Stimulated activated CD4-positive, alpha-beta T cell treated with anti-CD3 and anti-CD28 coated beads, TNF-alpha, amount 100 ng/mL, for 1 hour (primary cell): ENCODE data around the gene SASH3.
A peak's percentile ranks its signal among the peaks of the same experiment; 100 is the strongest.

Experiments
- DNase-seq, 3 donors: peaks; one replicate each; pipeline ENCODE4 v3.0.0-alpha.2; 2020; ENCODE audit warnings: low read depth in 3 of 3, low spot score in 1 of 3

The SASH3 gene

DNA sequence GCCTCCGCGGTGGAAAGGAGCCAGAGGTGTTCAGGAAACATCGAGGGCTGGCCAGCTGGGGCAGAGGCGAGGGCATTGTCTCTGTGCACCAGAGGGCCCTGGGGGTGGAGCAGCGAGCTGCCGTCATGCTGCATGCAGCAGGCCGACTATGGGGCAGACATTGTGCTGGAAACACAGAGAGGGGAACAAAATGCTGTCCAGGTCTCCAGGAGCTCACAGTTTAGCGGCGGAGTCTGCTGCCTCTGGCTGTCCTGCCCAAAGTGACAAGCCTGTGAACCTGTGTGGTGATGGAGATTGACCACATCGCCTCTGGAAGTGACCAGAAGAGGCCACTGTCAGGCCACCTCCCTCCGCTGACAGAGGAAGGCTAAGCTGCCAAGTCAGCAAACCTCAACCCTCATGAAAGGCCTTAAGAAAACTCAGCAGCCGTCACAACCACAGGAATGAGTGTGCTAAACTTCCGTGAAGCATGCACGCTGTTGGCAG, 20.1 kb upstream of the SASH3 start:
- DNase-seq, result peak in 1 of 3 donors; percentile 18

DNA sequence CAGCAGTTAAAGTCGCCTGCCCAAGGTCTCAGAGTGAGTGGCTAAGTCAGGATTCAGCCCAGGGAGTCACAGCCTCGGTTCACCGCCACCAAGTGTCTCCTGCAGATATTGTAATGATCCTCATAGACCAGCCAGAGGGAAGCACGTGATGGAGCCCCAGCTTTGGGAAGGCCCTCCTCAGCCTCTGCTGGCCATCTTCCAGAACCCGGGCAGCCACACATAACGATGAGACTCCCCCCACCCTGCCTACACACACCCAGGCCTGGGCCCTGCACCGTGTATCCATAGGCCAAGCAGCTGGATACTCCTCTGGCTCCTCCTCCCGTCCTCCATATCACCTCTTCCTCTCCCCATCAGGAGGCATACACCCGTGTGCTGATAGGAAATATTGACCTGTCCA, 19.6 kb upstream of the SASH3 start:
- DNase-seq, result no peak

DNA sequence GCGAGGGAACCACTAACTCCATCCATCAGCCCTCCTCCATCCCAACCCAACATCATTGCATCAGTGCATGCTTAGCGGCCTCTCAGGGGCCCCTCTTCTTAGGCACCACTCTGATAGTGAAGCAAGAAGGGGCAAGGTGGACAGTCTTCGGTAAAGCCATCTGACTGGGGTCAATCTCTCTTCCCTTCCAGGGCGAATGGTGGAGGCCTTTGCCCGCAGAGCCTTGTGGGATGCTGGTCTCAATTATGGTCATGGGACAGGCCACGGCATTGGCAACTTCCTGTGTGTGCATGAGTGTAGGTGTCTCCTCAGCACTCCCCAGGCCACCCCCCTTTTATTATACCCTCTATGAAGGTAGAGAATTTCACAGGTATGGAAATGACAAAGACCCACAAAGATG, 18.8 kb upstream of the SASH3 start:
- DNase-seq, result no peak

- no peak for DNase-seq
These were observed 18.2 kb upstream of the SASH3 start for GRCh38 chrX:129761596-129761995.

GRCh38 chrX:129762448-129762847, 17.3 kb upstream of the SASH3 start:
- DNase-seq, result no peak

- no peak for DNase-seq
These were observed 16.1 kb upstream of the SASH3 start for GRCh38 chrX:129763666-129764065.

DNA sequence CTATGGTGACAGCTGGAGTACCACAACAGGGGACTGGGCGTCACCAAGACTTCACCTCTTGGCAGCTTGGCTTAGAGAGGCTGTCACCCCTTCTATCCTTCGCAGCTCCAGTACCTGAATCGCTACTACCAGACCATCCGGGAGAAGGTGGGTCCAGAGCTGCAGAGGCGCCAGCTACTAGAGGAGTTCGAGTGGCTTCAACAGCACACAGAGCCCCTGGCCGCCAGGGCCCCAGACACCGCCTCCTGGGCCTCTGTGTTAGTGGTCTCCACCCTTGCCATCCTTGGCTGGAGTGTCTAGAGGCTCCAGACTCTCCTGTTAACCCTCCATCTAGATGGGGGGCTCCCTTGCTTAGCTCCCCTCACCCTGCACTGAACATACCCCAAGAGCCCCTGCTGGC, 11.6 kb upstream of the SASH3 start:
- no peak for DNase-seq

DNA sequence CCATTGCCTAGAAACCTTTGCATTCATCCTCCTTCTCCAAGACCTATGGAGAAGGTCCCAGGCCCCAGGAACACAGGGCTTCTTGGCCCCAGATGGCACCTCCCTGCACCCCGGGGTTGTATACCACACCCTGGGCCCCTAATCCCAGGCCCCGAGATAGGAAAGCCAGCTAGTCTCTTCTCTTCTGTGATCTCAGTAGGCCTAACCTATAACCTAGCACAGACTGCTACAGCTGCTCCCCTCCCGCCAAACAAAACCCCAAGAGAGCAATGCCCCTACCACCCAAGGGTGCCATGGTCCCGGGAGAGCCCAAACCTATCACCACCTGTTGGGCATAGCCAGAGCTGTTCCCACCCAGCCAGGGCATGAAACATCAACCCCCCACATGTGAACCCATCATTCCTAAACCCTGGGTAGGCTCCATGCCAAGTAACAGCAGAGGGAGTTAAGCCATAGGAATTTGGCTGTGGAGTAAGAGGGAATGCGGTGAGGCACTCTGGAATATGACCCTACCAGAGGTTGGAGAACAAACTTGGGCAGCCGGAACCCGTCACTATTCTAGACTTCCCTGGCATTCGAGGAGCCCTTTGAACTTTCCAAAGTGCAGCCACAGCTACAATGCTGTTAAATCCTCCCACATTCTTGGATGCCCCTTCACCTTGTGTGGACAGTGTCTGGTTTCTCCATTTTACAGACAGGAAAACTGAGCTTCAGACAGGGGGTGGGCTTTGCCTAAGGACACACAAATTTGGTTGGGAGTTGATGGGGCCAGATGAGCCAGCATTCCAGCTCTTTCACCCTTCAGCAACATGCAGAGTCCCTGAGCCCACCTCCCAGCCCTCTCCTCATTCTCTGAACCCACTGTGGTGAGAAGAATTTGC, 10.9 kb upstream of the SASH3 start:
- no peak for DNase-seq

DNA sequence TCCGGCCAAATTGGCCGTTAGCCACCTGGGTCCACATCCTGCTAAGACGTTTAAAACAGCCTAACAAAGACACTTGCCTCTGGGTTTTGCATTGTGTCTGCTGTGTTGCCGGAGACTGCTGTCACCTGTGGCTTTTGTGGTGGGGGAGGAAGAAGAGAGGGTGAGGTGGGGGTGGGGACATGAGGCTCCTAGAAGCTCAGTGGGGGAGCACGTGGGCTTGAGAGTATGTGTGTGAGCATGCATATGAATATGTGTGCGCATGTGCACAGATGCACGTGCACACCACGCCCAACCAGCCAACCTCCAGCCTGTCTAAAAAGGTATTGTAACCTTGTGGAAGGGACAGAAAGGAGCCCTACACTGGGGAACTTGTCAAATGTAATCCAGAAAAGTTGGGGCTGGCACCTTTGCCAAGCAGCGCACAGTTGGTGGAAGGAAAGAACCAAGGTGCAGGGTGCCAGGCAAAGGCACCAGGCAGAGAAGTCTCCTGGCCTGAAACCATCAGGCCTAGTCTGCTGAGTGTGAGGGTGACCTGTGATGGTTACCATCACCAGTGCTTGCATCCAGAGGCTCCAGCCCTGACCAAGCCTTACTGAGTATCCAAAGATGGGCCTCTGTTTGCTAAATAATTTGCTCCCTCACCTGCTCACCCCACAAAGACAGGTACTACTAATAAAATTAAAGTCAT, 10.1 kb upstream of the SASH3 start:
- DNase-seq, result peak in 2 of 3 donors; percentile 43 to 47

GRCh38 chrX:129771266-129771995, 8.3 kb upstream of the SASH3 start:
- DNase-seq, result no peak

- DNase-seq, result no peak
These were observed 6.8 kb upstream of the SASH3 start for GRCh38 chrX:129772796-129773431.

- DNase-seq, result no peak
These were observed 5.9 kb upstream of the SASH3 start for GRCh38 chrX:129773649-129774458.

DNA sequence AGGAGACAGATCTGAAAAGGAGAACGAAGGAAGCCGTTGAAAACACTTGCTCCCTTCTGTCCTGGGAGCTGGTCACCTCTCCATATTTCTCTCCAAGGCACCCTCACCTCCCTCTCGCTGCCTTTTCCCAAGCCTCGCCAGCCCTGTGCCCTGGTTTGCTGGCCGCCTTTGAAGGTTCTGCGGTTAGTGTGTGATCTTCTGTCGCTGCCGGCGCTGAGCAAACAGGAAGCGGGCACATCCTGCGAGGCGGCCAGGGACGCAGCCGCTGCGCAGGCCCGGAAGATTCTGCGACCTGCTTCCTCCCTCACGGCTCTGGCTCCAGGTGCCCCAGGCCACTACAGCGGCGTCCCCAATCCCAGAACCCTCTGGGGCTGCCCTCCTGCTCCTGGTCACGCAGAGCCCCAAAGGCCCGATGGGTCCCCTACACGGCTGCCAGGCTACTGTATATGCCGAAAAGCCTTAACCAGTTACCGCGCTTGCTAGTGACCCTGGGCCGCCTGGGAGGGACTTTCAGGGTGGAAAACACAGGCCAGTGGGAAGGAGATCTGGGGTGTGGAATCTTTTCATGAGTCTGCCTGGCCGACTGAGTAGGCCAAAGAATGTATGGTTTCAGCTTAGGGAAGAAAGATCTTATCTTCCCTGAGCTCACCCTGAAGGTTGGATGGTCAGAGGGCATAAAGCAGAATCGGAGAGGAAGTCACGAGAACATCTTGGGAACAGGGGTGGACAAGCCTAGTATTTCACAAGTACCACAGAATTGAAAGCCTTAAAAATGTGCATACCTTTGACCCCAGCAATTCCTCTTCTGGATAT, 2.3 kb upstream of the SASH3 start:
- DNase-seq, result peak in 2 of 3 donors; percentile 33 to 42

- DNase-seq, result no peak
These were observed 570 bp upstream of the SASH3 start for GRCh38 chrX:129779086-129779672.

GRCh38 chrX:129780441-129781105, 824 bp downstream of the SASH3 start:
- no peak for DNase-seq

GRCh38 chrX:129781134-129781672, 1.5 kb downstream of the SASH3 start:
- DNase-seq, result peak in 2 of 3 donors; percentile 50 to 60

DNA sequence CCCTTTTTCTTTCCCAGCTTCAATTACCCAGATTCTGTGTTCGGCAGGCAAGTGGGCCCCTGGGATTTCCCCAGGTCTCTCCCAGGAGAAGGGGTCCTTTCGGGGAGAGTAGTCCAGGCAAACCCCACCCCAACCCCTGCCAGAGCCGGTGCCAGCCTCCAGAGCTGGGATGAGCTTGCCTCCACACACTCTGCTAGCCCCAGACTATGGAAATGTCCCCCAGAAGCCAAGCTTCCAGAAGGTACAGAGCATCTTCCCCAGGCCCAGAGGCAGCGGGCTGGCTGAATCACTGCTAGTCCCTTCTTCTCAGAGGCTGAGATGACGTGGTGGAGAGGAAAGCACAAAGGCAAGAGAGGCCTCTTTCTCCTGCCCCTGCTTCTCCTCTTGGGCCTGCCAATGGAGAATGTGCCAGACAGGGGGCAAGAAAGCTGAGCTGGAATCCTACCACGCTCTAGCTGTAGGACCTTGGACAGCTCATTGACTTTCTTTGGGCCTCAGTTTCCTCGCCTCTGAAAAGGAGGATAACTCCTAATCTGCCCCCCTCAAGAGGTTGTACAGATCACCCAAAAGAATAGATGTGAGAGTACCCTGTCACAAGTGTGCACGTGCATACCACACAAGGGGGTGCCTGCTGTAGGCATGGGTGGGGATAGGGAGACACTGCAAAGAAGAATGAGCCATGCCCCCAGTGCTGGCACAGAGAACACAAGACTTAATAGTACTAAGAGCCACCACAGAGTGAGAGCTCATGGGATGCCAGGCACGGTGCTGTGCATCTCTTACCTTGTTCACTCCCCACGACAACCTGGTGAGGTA, 2.1 kb downstream of the SASH3 start:
- no peak for DNase-seq
